ENCODE results near the gene DQX1.

Gene DQX1

GRCh38 chr2:74550231-74550630, 24.2 kb upstream of the DQX1 start:
- POLR2A ChIA-PET = no interaction called here
- Histone ChIP-seq H3K4me1 (ENCODE audit: control insufficient read depth, insufficient read depth, low read length) (no peaks in the 10 kb centered on the region; the same call in 1 of the 2 replicates), H3K4me3 (ENCODE audit: low read depth, low read length) (no peak overlapping the region), H3K9me3 (ENCODE audit: control insufficient read depth, insufficient read depth, low read depth, low read length) (no peaks in the 10 kb centered on the region), H3K36me3 (ENCODE audit: control insufficient read depth in 2 of 2, insufficient read depth in 1 of 2, low read length in 2 of 2) (peaks cover 0 to 4% of the 10 kb centered on the region in 2 experiments; a peak in 1 of 3 replicates), H3K27ac (ENCODE audit: extremely low read depth, low read depth, low read length) (no peak overlapping the region)
- CTCF ChIA-PET = no interaction called here
- TF ChIP-seq ZBTB20 (tag by site-specific recombination; IDR thresholded peaks at IDR 0.05) = no peak
- peak; percentile 39; the same call in 1 of the 2 replicates for TF ChIP-seq ZNF398 (tag by site-specific recombination; IDR thresholded peaks at IDR 0.05)
- no peak for TF ChIP-seq KLF8 (tag by site-specific recombination; IDR thresholded peaks at IDR 0.05)
- TF ChIP-seq ZNF19 (tag by site-specific recombination; IDR thresholded peaks at IDR 0.05; ENCODE audit: low read depth) = no peak
- TF ChIP-seq ZNF600 (tag by site-specific recombination; IDR thresholded peaks at IDR 0.05) = no peak
- TF ChIP-seq ZNF514 (tag by site-specific recombination; IDR thresholded peaks at IDR 0.05) = no peak
- no peak for TF ChIP-seq ZNF155 (tag by site-specific recombination; IDR thresholded peaks at IDR 0.05)
- no peak for TF ChIP-seq BCL11B (tag by site-specific recombination; IDR thresholded peaks at IDR 0.05; ENCODE audit: low read depth)

GRCh38 chr2:74548900-74549826, 23.1 kb upstream of the DQX1 start:
- CTCF ChIA-PET = no interaction called here
- peaks cover 0 to 4% of the 10 kb centered on the region in 2 experiments; a peak in 1 of 3 replicates for H3K36me3 ChIP-seq (ENCODE audit: control insufficient read depth in 2 of 2, insufficient read depth in 1 of 2, low read length in 2 of 2)
- H3K27ac ChIP-seq (ENCODE audit: extremely low read depth, low read depth, low read length) = peak overlapping the region; percentile 69; the same call in 1 of the 2 replicates
- no peaks in the 10 kb centered on the region for H3K9me3 ChIP-seq (ENCODE audit: control insufficient read depth, insufficient read depth, low read depth, low read length)
- H3K4me1 ChIP-seq (ENCODE audit: control insufficient read depth, insufficient read depth, low read length) = no peaks in the 10 kb centered on the region; the same call in 1 of the 2 replicates
- H3K4me3 ChIP-seq (ENCODE audit: low read depth, low read length) = peak overlapping the region; percentile 41
- POLR2A ChIA-PET = interaction anchor here (1.6 kb wide), 1 partner anchor 91 kb away, joined by 3 read pairs; the partner anchor contains the start of gene WBP1
- TF ChIP-seq ZNF791 (tag by site-specific recombination; IDR thresholded peaks at IDR 0.05) (no peak), ZBTB20 (tag by site-specific recombination; IDR thresholded peaks at IDR 0.05) (peak; percentile 62), ZNF335 (tag by site-specific recombination; conservative IDR thresholded peaks at IDR 0.05) (peak; percentile 52), ZNF398 (tag by site-specific recombination; IDR thresholded peaks at IDR 0.05) (no peak), ZNF660 (tag by site-specific recombination; IDR thresholded peaks at IDR 0.05) (0 out of 2 replicates have a peak, but pooled peaks have one; percentile 53), ZNF558 (tag by site-specific recombination; IDR thresholded peaks at IDR 0.05) (no peak), ZBTB1 (tag by site-specific recombination; IDR thresholded peaks at IDR 0.05) (no peak), PRDM10 (tag by site-specific recombination; IDR thresholded peaks at IDR 0.05) (no peak), ZSCAN23 (tag by site-specific recombination; IDR thresholded peaks at IDR 0.05) (no peak), ZNF580 (tag by site-specific recombination; IDR thresholded peaks at IDR 0.05) (no peak), PBX3 (CRISPR knock-in tag; IDR thresholded peaks at IDR 0.05) (0 out of 2 replicates have a peak, but pooled peaks have one; percentile 25), ZNF521 (tag by site-specific recombination; IDR thresholded peaks at IDR 0.05) (no peak), ZNF266 (tag by site-specific recombination; IDR thresholded peaks at IDR 0.05; ENCODE audit: low read depth) (no peak), ZNF645 (tag by site-specific recombination; IDR thresholded peaks at IDR 0.05) (no peak), KLF1 (tag by site-specific recombination; IDR thresholded peaks at IDR 0.05) (peak; percentile 16; the same call in 1 of the 2 replicates), KLF8 (tag by site-specific recombination; IDR thresholded peaks at IDR 0.05) (peak; percentile 34; the same call in 1 of the 2 replicates), ZNF785 (tag by site-specific recombination; IDR thresholded peaks at IDR 0.05) (no peak)
